ENCODE data around the gene NCOA6.

Gene NCOA6

DNA sequence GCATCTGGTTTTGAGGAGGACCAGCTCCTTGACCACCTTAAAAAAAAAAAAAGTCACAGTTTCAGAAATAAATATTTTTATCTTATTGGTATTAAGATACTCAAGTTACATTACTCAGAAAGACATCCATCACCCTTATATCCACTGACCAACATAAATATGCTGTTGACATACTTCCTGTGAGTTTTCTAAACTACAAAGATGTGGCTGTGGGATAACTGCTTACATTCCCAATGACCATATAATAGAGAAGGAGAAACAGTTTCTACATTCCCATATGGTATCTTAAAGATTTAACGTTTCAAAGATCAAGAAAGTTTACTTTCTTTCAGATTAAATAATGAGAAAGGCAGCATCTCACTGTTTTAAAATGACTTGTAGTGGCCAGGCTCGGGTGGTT lies 75.0 kb downstream of the NCOA6 start:
- Histone ChIP-seq H3K9ac (ENCODE audit: low read depth, low read length, poor library complexity) (no peak overlapping the region), H3K4me1 (ENCODE audit: control insufficient read depth in 2 of 2, insufficient read depth in 1 of 2, low read depth in 1 of 2, low read length in 2 of 2) (no peaks in the 10 kb centered on the region), H3K9me3 (replicated peaks in 1 of 2; ENCODE audit: control insufficient read depth in 2 of 2, insufficient read depth in 1 of 2, low read depth in 1 of 2, low read length in 2 of 2) (no peaks in the 10 kb centered on the region), H3K27me3 (ENCODE audit: control insufficient read depth in 3 of 3, insufficient read depth in 3 of 3, low read depth in 1 of 3, low read length in 3 of 3) (no peaks in the 10 kb centered on the region), H3K18ac (ENCODE audit: low read length) (no peak overlapping the region), H3K27ac (replicated peaks; ENCODE audit: low read length) (no peak overlapping the region), H4K8ac (ENCODE audit: low read depth, low read length) (no peak overlapping the region), H2AFZ (ENCODE audit: low read length) (no peak overlapping the region), H2BK15ac (ENCODE audit: low read length) (no peak overlapping the region), H3K14ac (ENCODE audit: low read length) (no peak overlapping the region), H4K91ac (ENCODE audit: low read depth, low read length, poor library complexity) (no peak overlapping the region), H2BK5ac (ENCODE audit: low read length) (no peak overlapping the region), H3K4ac (ENCODE audit: low read length) (no peak overlapping the region), H3K4me3 (ENCODE audit: low read length in 2 of 2) (no peak overlapping the region), H2BK120ac (ENCODE audit: low read depth, low read length) (no peak overlapping the region), H3K4me2 (ENCODE audit: insufficient read depth, low read length, poor library complexity, severe bottlenecking) (no peak overlapping the region), H3K36me3 (replicated peaks in 1 of 2; ENCODE audit: control insufficient read depth in 2 of 2, insufficient read depth in 2 of 2, low read length in 2 of 2) (peaks cover 22 to 95% of the 10 kb centered on the region in 2 donors), H3K79me1 (ENCODE audit: low read depth, low read length) (no peaks in the 10 kb centered on the region), H2AK5ac (ENCODE audit: low read depth, low read length) (no peak overlapping the region), H2BK12ac (ENCODE audit: low read length) (no peak overlapping the region), H3K23ac (ENCODE audit: low read depth, low read length, poor library complexity) (no peak overlapping the region)
- no CpG with 5 or more reads among the region's 2 CpGs for WGBS, 2 donors (ENCODE audit: extremely low coverage in 2 of 2, insufficient read length in 2 of 2, insufficient replicate concordance in 1 of 2)
- no peak for DNase-seq (ENCODE audit: low spot score)

DNA sequence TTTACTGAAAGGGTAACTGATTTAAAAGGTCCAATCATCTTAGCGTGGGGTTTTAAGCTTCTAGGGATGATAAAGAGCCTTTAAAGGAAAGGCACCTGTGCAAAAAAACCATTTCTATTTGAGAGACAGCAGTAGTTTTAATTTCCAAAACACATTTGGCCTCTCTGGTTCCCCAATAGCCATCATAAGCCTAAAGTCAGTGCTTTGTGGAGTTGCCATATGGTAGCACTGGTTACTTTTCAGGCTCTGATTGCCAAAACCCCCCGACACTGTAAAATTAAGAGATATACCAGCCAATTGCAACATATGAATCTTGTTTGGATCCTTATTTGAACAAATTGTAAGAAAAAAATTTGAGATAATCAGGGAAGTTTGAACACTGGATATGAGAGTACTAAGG lies 76.7 kb downstream of the NCOA6 start:
- no peaks in the 10 kb centered on the region for H3K9me3 ChIP-seq (replicated peaks in 1 of 2; ENCODE audit: control insufficient read depth in 2 of 2, insufficient read depth in 1 of 2, low read depth in 1 of 2, low read length in 2 of 2)
- H3K4me2 ChIP-seq (ENCODE audit: insufficient read depth, low read length, poor library complexity, severe bottlenecking): no peak overlapping the region
- no peak overlapping the region for H3K4me3 ChIP-seq (ENCODE audit: low read length in 2 of 2)
- no peak overlapping the region for H2AFZ ChIP-seq (ENCODE audit: low read length)
- H3K4ac ChIP-seq (ENCODE audit: low read length): no peak overlapping the region
- H3K9ac ChIP-seq (ENCODE audit: low read depth, low read length, poor library complexity): no peak overlapping the region
- DNase-seq (ENCODE audit: low spot score): no peak
- H3K23ac ChIP-seq (ENCODE audit: low read depth, low read length, poor library complexity): no peak overlapping the region
- H3K14ac ChIP-seq (ENCODE audit: low read length): no peak overlapping the region
- no peaks in the 10 kb centered on the region for H3K27me3 ChIP-seq (ENCODE audit: control insufficient read depth in 3 of 3, insufficient read depth in 3 of 3, low read depth in 1 of 3, low read length in 3 of 3)
- no CpG with 5 or more reads among the region's 2 CpGs for WGBS, 2 donors (ENCODE audit: extremely low coverage in 2 of 2, insufficient read length in 2 of 2, insufficient replicate concordance in 1 of 2)
- no peak overlapping the region for H2BK5ac ChIP-seq (ENCODE audit: low read length)
- H2BK12ac ChIP-seq (ENCODE audit: low read length): no peak overlapping the region
- no peak overlapping the region for H2AK5ac ChIP-seq (ENCODE audit: low read depth, low read length)
- no peak overlapping the region for H3K27ac ChIP-seq (replicated peaks; ENCODE audit: low read length)
- H2BK120ac ChIP-seq (ENCODE audit: low read depth, low read length): no peak overlapping the region
- H3K79me1 ChIP-seq (ENCODE audit: low read depth, low read length): no peaks in the 10 kb centered on the region
- H4K8ac ChIP-seq (ENCODE audit: low read depth, low read length): no peak overlapping the region
- H3K4me1 ChIP-seq (ENCODE audit: control insufficient read depth in 2 of 2, insufficient read depth in 1 of 2, low read depth in 1 of 2, low read length in 2 of 2): no peaks in the 10 kb centered on the region
- H3K18ac ChIP-seq (ENCODE audit: low read length): no peak overlapping the region
- H4K91ac ChIP-seq (ENCODE audit: low read depth, low read length, poor library complexity): no peak overlapping the region
- peaks cover 19 to 95% of the 10 kb centered on the region in 2 donors for H3K36me3 ChIP-seq (replicated peaks in 1 of 2; ENCODE audit: control insufficient read depth in 2 of 2, insufficient read depth in 2 of 2, low read length in 2 of 2)
- no peak overlapping the region for H2BK15ac ChIP-seq (ENCODE audit: low read length)

DNA sequence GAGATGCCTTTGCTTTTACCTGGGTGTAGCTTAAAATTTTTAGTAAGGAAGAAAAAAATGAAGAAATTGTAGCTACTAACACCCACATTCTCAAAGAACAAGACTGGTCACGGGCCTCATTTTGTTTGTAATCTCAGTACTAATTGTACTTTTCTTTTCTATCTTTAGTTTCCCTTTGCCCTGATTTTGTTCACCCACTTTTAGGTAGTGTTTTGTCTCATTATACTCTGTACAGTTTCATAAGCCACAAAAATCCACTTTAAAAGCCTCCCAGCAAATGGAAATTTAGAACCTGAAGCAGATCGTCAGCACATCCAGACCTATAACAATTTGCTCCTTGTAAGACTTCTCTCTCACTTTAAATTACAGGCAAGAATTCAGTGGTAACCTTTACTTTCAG lies 78.0 kb downstream of the NCOA6 start:
- Histone ChIP-seq H3K14ac (ENCODE audit: low read length) (no peak overlapping the region), H2BK120ac (ENCODE audit: low read depth, low read length) (no peak overlapping the region), H3K9me3 (replicated peaks in 1 of 2; ENCODE audit: control insufficient read depth in 2 of 2, insufficient read depth in 1 of 2, low read depth in 1 of 2, low read length in 2 of 2) (no peaks in the 10 kb centered on the region), H3K18ac (ENCODE audit: low read length) (no peak overlapping the region), H3K4me3 (ENCODE audit: low read length in 2 of 2) (no peak overlapping the region), H3K9ac (ENCODE audit: low read depth, low read length, poor library complexity) (no peak overlapping the region), H3K4ac (ENCODE audit: low read length) (no peak overlapping the region), H3K27ac (replicated peaks; ENCODE audit: low read length) (no peak overlapping the region), H3K36me3 (replicated peaks in 1 of 2; ENCODE audit: control insufficient read depth in 2 of 2, insufficient read depth in 2 of 2, low read length in 2 of 2) (peaks cover 28 to 96% of the 10 kb centered on the region in 2 donors), H4K91ac (ENCODE audit: low read depth, low read length, poor library complexity) (no peak overlapping the region), H4K8ac (ENCODE audit: low read depth, low read length) (no peak overlapping the region), H2BK12ac (ENCODE audit: low read length) (no peak overlapping the region), H2BK15ac (ENCODE audit: low read length) (no peak overlapping the region), H2AFZ (ENCODE audit: low read length) (no peak overlapping the region), H3K23ac (ENCODE audit: low read depth, low read length, poor library complexity) (no peak overlapping the region), H3K4me1 (ENCODE audit: control insufficient read depth in 2 of 2, insufficient read depth in 1 of 2, low read depth in 1 of 2, low read length in 2 of 2) (no peaks in the 10 kb centered on the region), H3K4me2 (ENCODE audit: insufficient read depth, low read length, poor library complexity, severe bottlenecking) (no peak overlapping the region), H3K27me3 (ENCODE audit: control insufficient read depth in 3 of 3, insufficient read depth in 3 of 3, low read depth in 1 of 3, low read length in 3 of 3) (no peaks in the 10 kb centered on the region), H2BK5ac (ENCODE audit: low read length) (no peak overlapping the region), H2AK5ac (ENCODE audit: low read depth, low read length) (no peak overlapping the region), H3K79me1 (ENCODE audit: low read depth, low read length) (no peaks in the 10 kb centered on the region)
- no CpG with 5 or more reads among the region's 2 CpGs for WGBS, 2 donors (ENCODE audit: extremely low coverage in 2 of 2, insufficient read length in 2 of 2, insufficient replicate concordance in 1 of 2)
- DNase-seq (ENCODE audit: low spot score): no peak

DNA sequence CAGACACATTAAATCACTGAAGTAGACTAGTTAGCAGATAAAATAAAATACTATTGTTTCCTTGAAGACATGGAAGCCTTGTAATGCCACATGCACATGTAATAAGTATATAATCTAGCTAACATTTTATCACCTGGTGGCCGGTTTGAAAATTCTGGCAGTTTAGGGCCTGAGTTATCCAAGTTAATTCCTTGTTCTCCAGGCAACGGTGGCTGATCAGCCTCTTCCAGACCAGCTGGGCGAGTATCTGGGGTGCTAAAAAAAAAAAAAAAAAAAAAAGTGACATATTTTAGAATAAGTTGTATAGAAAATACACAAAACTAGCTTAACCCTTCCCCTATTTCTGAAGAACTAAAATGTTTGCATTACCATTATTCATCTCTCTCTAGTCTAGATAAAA lies 78.8 kb downstream of the NCOA6 start:
- no peak overlapping the region for H3K23ac ChIP-seq (ENCODE audit: low read depth, low read length, poor library complexity)
- H2BK12ac ChIP-seq (ENCODE audit: low read length): no peak overlapping the region
- no peak for DNase-seq (ENCODE audit: low spot score)
- no peak overlapping the region for H3K9ac ChIP-seq (ENCODE audit: low read depth, low read length, poor library complexity)
- H3K4ac ChIP-seq (ENCODE audit: low read length): no peak overlapping the region
- H3K14ac ChIP-seq (ENCODE audit: low read length): no peak overlapping the region
- no peak overlapping the region for H3K4me3 ChIP-seq (ENCODE audit: low read length in 2 of 2)
- no peak overlapping the region for H2BK120ac ChIP-seq (ENCODE audit: low read depth, low read length)
- H3K4me2 ChIP-seq (ENCODE audit: insufficient read depth, low read length, poor library complexity, severe bottlenecking): no peak overlapping the region
- no peaks in the 10 kb centered on the region for H3K27me3 ChIP-seq (ENCODE audit: control insufficient read depth in 3 of 3, insufficient read depth in 3 of 3, low read depth in 1 of 3, low read length in 3 of 3)
- no peak overlapping the region for H4K91ac ChIP-seq (ENCODE audit: low read depth, low read length, poor library complexity)
- no peak overlapping the region for H4K8ac ChIP-seq (ENCODE audit: low read depth, low read length)
- no CpG with 5 or more reads among the region's 3 CpGs for WGBS, 2 donors (ENCODE audit: extremely low coverage in 2 of 2, insufficient read length in 2 of 2, insufficient replicate concordance in 1 of 2)
- no peak overlapping the region for H2BK15ac ChIP-seq (ENCODE audit: low read length)
- no peak overlapping the region for H3K27ac ChIP-seq (replicated peaks; ENCODE audit: low read length)
- peaks cover 34 to 96% of the 10 kb centered on the region in 2 donors for H3K36me3 ChIP-seq (replicated peaks in 1 of 2; ENCODE audit: control insufficient read depth in 2 of 2, insufficient read depth in 2 of 2, low read length in 2 of 2)
- no peaks in the 10 kb centered on the region for H3K9me3 ChIP-seq (replicated peaks in 1 of 2; ENCODE audit: control insufficient read depth in 2 of 2, insufficient read depth in 1 of 2, low read depth in 1 of 2, low read length in 2 of 2)
- no peaks in the 10 kb centered on the region for H3K79me1 ChIP-seq (ENCODE audit: low read depth, low read length)
- H2BK5ac ChIP-seq (ENCODE audit: low read length): no peak overlapping the region
- H2AFZ ChIP-seq (ENCODE audit: low read length): no peak overlapping the region
- no peak overlapping the region for H3K18ac ChIP-seq (ENCODE audit: low read length)
- no peaks in the 10 kb centered on the region for H3K4me1 ChIP-seq (ENCODE audit: control insufficient read depth in 2 of 2, insufficient read depth in 1 of 2, low read depth in 1 of 2, low read length in 2 of 2)
- no peak overlapping the region for H2AK5ac ChIP-seq (ENCODE audit: low read depth, low read length)
